ENCODE measurements around the gene SLC25A1. TPM values are rescaled to one million over a fixed set of nuclear protein-coding genes. Genes with fewer than 3 reads are reported as not detected.

The SLC25A1 gene
- total RNA-seq, 1 experiment from 2014 or later = 162 TPM

DNA sequence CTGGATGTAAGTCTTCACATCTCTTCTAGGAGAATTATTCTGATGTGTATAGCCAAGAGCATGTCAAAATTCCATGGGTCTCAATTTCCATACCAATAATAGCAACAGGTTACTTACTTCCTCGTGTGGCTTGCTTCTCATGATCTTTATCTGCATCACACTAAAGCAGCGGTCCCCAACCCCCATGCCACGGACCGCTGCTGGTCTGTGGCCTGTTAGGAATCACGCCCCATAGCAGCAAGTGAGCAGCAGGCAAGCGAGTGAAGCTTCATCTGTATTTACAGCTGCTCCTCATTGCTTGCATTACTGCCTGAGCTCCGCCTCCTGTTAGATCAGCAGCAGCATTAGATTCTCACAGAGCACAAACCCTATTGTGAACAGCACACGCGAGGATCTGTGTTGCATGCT lies 28.9 kb upstream of the SLC25A1 start:
- Histone ChIP-seq H3K36me3 (ENCODE audit: control insufficient read depth, insufficient read depth, low read length) (no peaks in the 10 kb centered on the region), H3K27me3 (ENCODE audit: control insufficient read depth, insufficient read depth, low read length) (no peaks in the 10 kb centered on the region), H3K9me3 (ENCODE audit: control insufficient read depth, insufficient read depth, low read depth, low read length) (no peaks in the 10 kb centered on the region), H3K27ac (ENCODE audit: low read length) (no peak overlapping the region), H3K4me1 (ENCODE audit: control insufficient read depth, insufficient read depth, low read length) (no peaks in the 10 kb centered on the region), H3K4me3 (ENCODE audit: low read depth in 2 of 2, low read length in 2 of 2) (no peak overlapping the region)
- no peak for DNase-seq (ENCODE audit: low read depth, low spot score)
- BruUV-seq (replicated peaks) = no TSS peak
- TF ChIP-seq, protein P1, sequence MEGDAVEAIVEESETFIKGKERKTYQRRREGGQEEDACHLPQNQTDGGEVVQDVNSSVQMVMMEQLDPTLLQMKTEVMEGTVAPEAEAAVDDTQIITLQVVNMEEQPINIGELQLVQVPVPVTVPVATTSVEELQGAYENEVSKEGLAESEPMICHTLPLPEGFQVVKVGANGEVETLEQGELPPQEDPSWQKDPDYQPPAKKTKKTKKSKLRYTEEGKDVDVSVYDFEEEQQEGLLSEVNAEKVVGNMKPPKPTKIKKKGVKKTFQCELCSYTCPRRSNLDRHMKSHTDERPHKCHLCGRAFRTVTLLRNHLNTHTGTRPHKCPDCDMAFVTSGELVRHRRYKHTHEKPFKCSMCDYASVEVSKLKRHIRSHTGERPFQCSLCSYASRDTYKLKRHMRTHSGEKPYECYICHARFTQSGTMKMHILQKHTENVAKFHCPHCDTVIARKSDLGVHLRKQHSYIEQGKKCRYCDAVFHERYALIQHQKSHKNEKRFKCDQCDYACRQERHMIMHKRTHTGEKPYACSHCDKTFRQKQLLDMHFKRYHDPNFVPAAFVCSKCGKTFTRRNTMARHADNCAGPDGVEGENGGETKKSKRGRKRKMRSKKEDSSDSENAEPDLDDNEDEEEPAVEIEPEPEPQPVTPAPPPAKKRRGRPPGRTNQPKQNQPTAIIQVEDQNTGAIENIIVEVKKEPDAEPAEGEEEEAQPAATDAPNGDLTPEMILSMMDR (IDR thresholded peaks at IDR 0.05) = no peak
- TF ChIP-seq, protein P2, sequence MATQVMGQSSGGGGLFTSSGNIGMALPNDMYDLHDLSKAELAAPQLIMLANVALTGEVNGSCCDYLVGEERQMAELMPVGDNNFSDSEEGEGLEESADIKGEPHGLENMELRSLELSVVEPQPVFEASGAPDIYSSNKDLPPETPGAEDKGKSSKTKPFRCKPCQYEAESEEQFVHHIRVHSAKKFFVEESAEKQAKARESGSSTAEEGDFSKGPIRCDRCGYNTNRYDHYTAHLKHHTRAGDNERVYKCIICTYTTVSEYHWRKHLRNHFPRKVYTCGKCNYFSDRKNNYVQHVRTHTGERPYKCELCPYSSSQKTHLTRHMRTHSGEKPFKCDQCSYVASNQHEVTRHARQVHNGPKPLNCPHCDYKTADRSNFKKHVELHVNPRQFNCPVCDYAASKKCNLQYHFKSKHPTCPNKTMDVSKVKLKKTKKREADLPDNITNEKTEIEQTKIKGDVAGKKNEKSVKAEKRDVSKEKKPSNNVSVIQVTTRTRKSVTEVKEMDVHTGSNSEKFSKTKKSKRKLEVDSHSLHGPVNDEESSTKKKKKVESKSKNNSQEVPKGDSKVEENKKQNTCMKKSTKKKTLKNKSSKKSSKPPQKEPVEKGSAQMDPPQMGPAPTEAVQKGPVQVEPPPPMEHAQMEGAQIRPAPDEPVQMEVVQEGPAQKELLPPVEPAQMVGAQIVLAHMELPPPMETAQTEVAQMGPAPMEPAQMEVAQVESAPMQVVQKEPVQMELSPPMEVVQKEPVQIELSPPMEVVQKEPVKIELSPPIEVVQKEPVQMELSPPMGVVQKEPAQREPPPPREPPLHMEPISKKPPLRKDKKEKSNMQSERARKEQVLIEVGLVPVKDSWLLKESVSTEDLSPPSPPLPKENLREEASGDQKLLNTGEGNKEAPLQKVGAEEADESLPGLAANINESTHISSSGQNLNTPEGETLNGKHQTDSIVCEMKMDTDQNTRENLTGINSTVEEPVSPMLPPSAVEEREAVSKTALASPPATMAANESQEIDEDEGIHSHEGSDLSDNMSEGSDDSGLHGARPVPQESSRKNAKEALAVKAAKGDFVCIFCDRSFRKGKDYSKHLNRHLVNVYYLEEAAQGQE (IDR thresholded peaks at IDR 0.05; ENCODE audit: insufficient read depth in 1 of 2, low read depth in 2 of 2, low read length in 1 of 2) = no peak
- TF ChIP-seq TCF7L2 (IDR thresholded peaks at IDR 0.05; ENCODE audit: low read depth, low read length) (no peak), SIN3A (IDR thresholded peaks at IDR 0.05; ENCODE audit: borderline replicate concordance, insufficient read depth, low read depth, low read length) (no peak), POLR2AphosphoS5 (IDR thresholded peaks at IDR 0.05; ENCODE audit: low read depth, low read length) (no peak)
- in situ Hi-C loops (cut with HindIII; ENCODE audit: low pct_unique_long_range_greater_than_20kb, low sequenced_read_pairs) (no loop called here), intact Hi-C loops (cut with micrococcal nuclease; ENCODE audit: unreplicated experiment) (no loop called here)
- CTCF ChIA-PET = no interaction called here
- POLR2A ChIA-PET = no interaction called here
- no peak for ATAC-seq

DNA sequence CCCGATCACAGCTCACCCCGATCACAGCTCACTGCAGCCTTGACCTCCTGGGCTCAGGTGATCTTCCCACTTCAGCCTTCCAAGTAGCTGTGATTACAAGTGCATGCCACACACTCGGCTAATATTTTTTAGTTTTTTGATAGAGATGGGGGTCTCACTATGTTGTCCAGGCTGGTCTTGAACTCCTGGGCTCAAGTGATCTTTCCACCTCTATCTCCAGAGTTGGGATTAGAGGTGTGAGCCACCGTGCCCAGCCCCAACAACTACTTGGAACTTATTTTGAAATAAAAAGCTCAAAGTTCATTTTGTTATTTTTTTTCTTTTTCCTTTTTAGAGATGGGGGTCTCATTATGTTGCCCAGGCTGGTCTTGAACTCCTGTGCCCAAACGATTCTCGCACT lies 27.8 kb upstream of the SLC25A1 start:
- no peak for DNase-seq (ENCODE audit: low read depth, low spot score)
- POLR2A ChIA-PET = no interaction called here
- no peak for ATAC-seq

More for the DNA sequence above, 27.8 kb upstream of the SLC25A1 start:
- intact Hi-C loops (cut with micrococcal nuclease; ENCODE audit: unreplicated experiment) = no loop called here
- H3K4me3 ChIP-seq (ENCODE audit: low read depth in 2 of 2, low read length in 2 of 2) = no peak overlapping the region
- H3K27ac ChIP-seq (ENCODE audit: low read length) = no peak overlapping the region
- H3K4me1 ChIP-seq (ENCODE audit: control insufficient read depth, insufficient read depth, low read length) = no peaks in the 10 kb centered on the region
- TF ChIP-seq SIN3A (IDR thresholded peaks at IDR 0.05; ENCODE audit: borderline replicate concordance, insufficient read depth, low read depth, low read length) (no peak), TCF7L2 (IDR thresholded peaks at IDR 0.05; ENCODE audit: low read depth, low read length) (no peak), POLR2AphosphoS5 (IDR thresholded peaks at IDR 0.05; ENCODE audit: low read depth, low read length) (no peak)
- TF ChIP-seq, protein P2 (IDR thresholded peaks at IDR 0.05; ENCODE audit: insufficient read depth in 1 of 2, low read depth in 2 of 2, low read length in 1 of 2) = no peak
- TF ChIP-seq, protein P1 (IDR thresholded peaks at IDR 0.05) = no peak
- CTCF ChIA-PET = no interaction called here
- BruUV-seq (replicated peaks) = no TSS peak
- no peaks in the 10 kb centered on the region for H3K36me3 ChIP-seq (ENCODE audit: control insufficient read depth, insufficient read depth, low read length)
- in situ Hi-C loops (cut with HindIII; ENCODE audit: low pct_unique_long_range_greater_than_20kb, low sequenced_read_pairs) = no loop called here
- H3K27me3 ChIP-seq (ENCODE audit: control insufficient read depth, insufficient read depth, low read length) = no peaks in the 10 kb centered on the region
- no peaks in the 10 kb centered on the region for H3K9me3 ChIP-seq (ENCODE audit: control insufficient read depth, insufficient read depth, low read depth, low read length)

Measured in Panc1 (cell line).